GM04503 (cell line): ENCODE results near the gene INHBB.

ENCODE experiments used
- DNase-seq: peaks from one replicate; pipeline ENCODE4 v3.0.0-alpha.2; 2012; ENCODE audit warnings: low read depth

Gene INHBB

GRCh38 chr2:120342446-120342845 is 3.5 kb upstream of the INHBB start:
- no peak for DNase-seq

- no peak for DNase-seq
Measured at GRCh38 chr2:120343100-120343432, 2.9 kb upstream of the INHBB start.

- DNase-seq = no peak
Measured at GRCh38 chr2:120343433-120344105, 2.4 kb upstream of the INHBB start.

GRCh38 chr2:120344214-120344975 is 1.5 kb upstream of the INHBB start:
- no peak for DNase-seq

GRCh38 chr2:120344976-120345581 is 857 bp upstream of the INHBB start:
- DNase-seq = no peak

- no peak for DNase-seq
Measured at GRCh38 chr2:120345608-120346007, 328 bp upstream of the INHBB start.

GRCh38 chr2:120346667-120347358 is 877 bp downstream of the INHBB start:
- no peak for DNase-seq

- no peak for DNase-seq
Measured at GRCh38 chr2:120347396-120348060, 1.6 kb downstream of the INHBB start.

GRCh38 chr2:120348134-120348736 is 2.3 kb downstream of the INHBB start:
- DNase-seq = no peak

- no peak for DNase-seq
Measured at GRCh38 chr2:120348737-120349439, 3.0 kb downstream of the INHBB start.

GRCh38 chr2:120349440-120349921 is 3.5 kb downstream of the INHBB start:
- DNase-seq = no peak

- no peak for DNase-seq
Measured at GRCh38 chr2:120350080-120350479, 4.1 kb downstream of the INHBB start.

GRCh38 chr2:120350801-120351320 is 4.9 kb downstream of the INHBB start:
- no peak for DNase-seq

GRCh38 chr2:120352696-120353590 is 7.0 kb downstream of the INHBB start:
- no peak for DNase-seq

- no peak for DNase-seq
Measured at GRCh38 chr2:120353591-120353898, 7.6 kb downstream of the INHBB start.

- no peak for DNase-seq
Measured at GRCh38 chr2:120353931-120354330, 8.0 kb downstream of the INHBB start.

GRCh38 chr2:120354467-120354866 is 8.5 kb downstream of the INHBB start:
- no peak for DNase-seq

GRCh38 chr2:120354935-120355779 is 9.2 kb downstream of the INHBB start:
- DNase-seq = no peak

GRCh38 chr2:120355780-120356266 is 9.9 kb downstream of the INHBB start:
- DNase-seq = no peak
